ENCODE results near the gene CSTF2. TPM values are rescaled to one million over a fixed set of nuclear protein-coding genes. Genes with fewer than 3 reads are reported as not detected.

CSTF2 gene, protein sequence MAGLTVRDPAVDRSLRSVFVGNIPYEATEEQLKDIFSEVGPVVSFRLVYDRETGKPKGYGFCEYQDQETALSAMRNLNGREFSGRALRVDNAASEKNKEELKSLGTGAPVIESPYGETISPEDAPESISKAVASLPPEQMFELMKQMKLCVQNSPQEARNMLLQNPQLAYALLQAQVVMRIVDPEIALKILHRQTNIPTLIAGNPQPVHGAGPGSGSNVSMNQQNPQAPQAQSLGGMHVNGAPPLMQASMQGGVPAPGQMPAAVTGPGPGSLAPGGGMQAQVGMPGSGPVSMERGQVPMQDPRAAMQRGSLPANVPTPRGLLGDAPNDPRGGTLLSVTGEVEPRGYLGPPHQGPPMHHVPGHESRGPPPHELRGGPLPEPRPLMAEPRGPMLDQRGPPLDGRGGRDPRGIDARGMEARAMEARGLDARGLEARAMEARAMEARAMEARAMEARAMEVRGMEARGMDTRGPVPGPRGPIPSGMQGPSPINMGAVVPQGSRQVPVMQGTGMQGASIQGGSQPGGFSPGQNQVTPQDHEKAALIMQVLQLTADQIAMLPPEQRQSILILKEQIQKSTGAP
- total RNA-seq (2022; extraction: Qiagen RNA extraction; ENCODE audit: low read depth): 32.9 to 35.6 TPM (median 34.1 TPM) in 5 replicates

DNA sequence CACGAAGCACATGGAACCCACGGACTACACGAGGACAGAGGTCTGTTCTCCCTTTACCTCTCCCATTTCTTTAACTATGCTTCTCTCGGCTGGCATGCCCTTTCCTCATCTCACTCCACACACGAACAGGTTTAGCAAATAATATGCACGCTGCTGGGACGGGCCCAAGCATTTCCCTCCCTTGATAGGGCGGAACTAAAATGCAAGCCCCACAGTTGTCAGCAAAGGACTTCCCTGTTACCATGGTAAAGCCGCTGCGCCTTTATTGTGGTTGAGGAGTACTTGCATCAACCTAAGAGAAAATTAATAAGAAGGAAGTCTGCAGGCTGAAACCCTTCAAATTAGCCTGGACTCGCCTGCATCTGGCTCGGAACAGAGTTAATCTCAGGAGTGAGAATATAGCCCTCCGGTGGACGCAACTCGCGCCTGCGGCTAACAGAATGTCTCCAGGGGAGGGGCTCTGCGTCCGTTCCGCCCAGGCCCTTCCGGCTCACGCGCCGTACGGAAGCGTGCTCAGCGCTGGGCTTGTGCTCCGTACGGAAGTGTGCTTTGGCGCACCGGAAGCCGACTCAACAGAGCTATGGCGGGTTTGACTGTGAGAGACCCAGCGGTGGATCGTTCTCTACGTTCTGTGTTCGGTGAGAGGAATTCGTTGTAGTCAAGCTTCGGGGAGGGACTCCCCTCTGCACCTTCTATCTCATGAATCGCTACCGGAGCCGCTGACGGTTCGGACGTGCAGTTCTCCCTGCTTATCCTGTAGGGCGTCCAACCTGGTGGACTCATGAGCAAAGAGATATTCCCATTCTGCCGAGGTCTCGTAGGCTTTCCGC is at the start of gene CSTF2:
TSS of gene CSTF2 (plus strand) at position 555 of the 830 bp plus-strand sequence. CDS start at position 581, 26 bp downstream.

DNA sequence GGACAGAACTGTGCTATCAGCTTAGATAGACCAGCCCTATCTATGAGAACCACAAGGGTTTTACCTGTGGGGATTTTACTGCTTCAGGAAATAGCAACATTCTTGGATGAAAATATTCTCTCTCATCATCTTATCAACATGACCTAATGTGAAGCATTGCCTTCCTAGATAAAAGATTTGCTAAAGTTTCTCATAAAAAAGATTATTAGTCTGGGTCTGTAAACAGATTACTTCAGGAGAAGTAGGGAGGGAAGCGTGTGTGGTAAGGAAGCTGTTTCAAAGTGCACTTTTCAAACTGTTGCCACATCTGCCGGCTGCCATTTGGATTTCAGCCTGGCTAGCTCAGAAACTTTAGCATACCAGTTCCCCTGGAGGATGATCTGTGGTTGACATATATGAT is 54.1 kb downstream of the CSTF2 start, which contains the start of gene NOX1:
TSS of gene NOX1 (minus strand) at position 35 of the 400 bp plus-strand sequence. CDS start 220 bp downstream, outside the sequence.

Other genes with a start within 250 kb of the CSTF2 start
- gene TNMD, start 235.5 kb upstream of the CSTF2 start, total RNA-seq (2022; extraction: Qiagen RNA extraction; ENCODE audit: low read depth): not detected in 5 replicates
- gene TSPAN6, start 183.6 kb upstream of the CSTF2 start, total RNA-seq (2022; extraction: Qiagen RNA extraction; ENCODE audit: low read depth): 37.4 to 44.9 TPM (median 40.8 TPM) in 5 replicates
- gene SRPX2, start 176.2 kb upstream of the CSTF2 start, total RNA-seq (2022; extraction: Qiagen RNA extraction; ENCODE audit: low read depth): 2.4 to 3.4 TPM (median 3.0 TPM) in 5 replicates
- gene SYTL4, start 88.3 kb upstream of the CSTF2 start, total RNA-seq (2022; extraction: Qiagen RNA extraction; ENCODE audit: low read depth): 1.1 to 3.2 TPM (median 2.3 TPM) in 5 replicates
- 0.10 to 0.17 TPM (median 0.11 TPM) in 3 of 5 replicates, not detected in the others for gene NOX1, start 54.0 kb downstream of the CSTF2 start, total RNA-seq (2022; extraction: Qiagen RNA extraction; ENCODE audit: low read depth)
- 0.17 to 0.29 TPM (median 0.25 TPM) in 5 replicates for gene XKRX, start 108.5 kb downstream of the CSTF2 start, total RNA-seq (2022; extraction: Qiagen RNA extraction; ENCODE audit: low read depth)
- gene ARL13A, start 149.3 kb downstream of the CSTF2 start, total RNA-seq (2022; extraction: Qiagen RNA extraction; ENCODE audit: low read depth): 0.07 to 0.29 TPM (median 0.15 TPM) in 3 of 5 replicates, not detected in the others
- 13.8 to 17.9 TPM (median 16.5 TPM) in 5 replicates for gene TRMT2B, start 231.7 kb downstream of the CSTF2 start, total RNA-seq (2022; extraction: Qiagen RNA extraction; ENCODE audit: low read depth)